GM12872 (cell line): ENCODE data around the gene HUWE1.

Experiments
- CTCF ChIP-seq: IDR thresholded peaks from 3 replicates; pipeline ENCODE4 v1.5.1; 2011; ENCODE audit warnings: low read depth, mild to moderate bottlenecking, low read length, moderate library complexity; ENCODE audit not compliant: insufficient read depth

Gene HUWE1

GRCh38 chrX:53547668-53548067, 138.9 kb downstream of the HUWE1 start:
- no peak for TF ChIP-seq CTCF

DNA sequence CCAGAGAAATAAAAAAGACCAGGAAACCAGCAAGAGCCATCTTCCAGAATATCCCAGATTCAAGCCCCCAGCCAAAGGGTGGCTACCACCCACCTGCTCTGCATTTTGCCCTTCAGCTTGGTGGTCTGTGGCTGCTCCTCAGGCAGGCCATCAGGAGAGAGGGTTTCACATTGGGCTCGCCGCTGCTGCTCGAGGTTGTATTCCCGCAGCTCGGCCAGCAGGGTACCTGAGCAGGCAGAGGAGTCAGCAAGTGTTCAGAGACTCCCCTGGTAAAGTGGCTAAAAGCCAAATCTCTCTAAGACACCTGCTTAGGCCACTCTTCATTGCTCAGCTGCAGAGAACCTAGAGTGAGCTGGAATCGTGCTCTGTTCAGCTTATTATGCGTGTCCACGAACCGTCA, 141.6 kb downstream of the HUWE1 start:
- TF ChIP-seq CTCF, result no peak

DNA sequence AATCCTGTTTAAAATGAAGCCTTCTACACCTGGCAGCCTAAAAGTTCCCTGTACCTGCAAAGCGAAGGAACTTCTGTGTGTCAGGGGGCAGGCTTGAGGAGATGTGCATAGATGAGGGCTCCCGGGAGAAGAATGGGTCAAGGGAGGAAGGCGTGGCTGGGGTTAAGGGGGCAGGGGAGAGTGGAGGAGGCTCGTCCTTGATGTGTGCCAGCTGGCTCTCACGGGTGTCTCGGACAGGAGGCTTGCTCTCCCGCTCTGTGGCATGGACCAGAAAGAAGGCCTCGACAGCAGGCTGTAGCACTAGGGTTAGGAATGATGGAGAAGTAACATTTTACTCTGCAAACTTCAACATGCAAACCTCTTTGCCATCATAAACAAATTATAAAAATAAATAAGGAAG, 147.7 kb downstream of the HUWE1 start:
- no peak for TF ChIP-seq CTCF

DNA sequence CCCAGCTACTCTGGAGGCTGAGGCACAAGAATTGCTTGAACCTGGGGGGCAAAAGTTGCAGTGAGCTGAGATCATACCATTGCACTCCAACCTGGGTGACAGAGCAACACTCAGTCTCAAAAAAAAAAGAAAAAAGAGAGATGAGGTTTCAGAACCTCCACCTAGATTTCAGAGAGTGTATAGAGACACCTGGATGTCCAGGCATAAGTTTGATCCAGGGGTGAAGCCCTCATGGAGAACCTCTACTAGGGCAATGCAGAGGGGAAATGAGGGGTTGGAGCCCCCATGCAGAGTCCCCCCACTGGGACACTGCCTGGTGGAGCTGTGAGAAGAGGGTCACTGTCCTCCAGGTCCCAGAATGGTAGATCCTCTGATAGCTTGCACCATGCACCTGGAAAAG, 159.5 kb downstream of the HUWE1 start:
- TF ChIP-seq CTCF, result no peak

- TF ChIP-seq CTCF, result no peak
Measured at GRCh38 chrX:53511322-53511721, 175.2 kb downstream of the HUWE1 start.

GRCh38 chrX:53494436-53494835, 192.1 kb downstream of the HUWE1 start:
- TF ChIP-seq CTCF, result no peak

- TF ChIP-seq CTCF, result no peak
Measured at GRCh38 chrX:53486285-53486684, 200.2 kb downstream of the HUWE1 start.
